ENCODE measurements around the gene ANO7.

Gene ANO7

DNA sequence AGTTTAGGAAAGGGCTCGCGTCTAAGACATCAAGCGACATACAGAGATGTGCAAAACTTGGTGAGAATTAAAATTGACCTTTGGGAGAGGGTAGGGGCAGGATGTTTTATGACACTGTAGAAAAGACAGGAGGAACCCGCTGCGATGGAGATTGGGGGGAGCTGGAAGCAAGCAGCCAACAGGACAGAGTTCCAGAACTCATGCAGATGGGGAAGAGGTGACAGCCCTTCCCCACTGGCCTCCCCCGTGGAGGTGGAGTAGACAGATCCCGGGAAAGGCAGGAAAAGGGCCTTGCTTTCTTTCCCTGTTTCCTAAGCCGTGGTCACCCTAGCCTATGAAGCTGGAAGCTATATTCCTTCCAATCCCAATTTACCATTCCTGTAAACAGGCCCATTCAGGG is 39.1 kb downstream of the ANO7 start:
- H3K4me3 ChIP-seq (ENCODE audit: low read depth, low read length): no peak overlapping the region
- no peak for TF ChIP-seq CTCF (IDR thresholded peaks at IDR 0.05; ENCODE audit: low read depth, low read length)
- H3K9me3 ChIP-seq: no peaks in the 10 kb centered on the region
- peaks cover 45% of the 10 kb centered on the region for H3K36me3 ChIP-seq
- no peaks in the 10 kb centered on the region for H3K27me3 ChIP-seq
- peaks cover 5% of the 10 kb centered on the region for H3K4me1 ChIP-seq
- no peak for DNase-seq

DNA sequence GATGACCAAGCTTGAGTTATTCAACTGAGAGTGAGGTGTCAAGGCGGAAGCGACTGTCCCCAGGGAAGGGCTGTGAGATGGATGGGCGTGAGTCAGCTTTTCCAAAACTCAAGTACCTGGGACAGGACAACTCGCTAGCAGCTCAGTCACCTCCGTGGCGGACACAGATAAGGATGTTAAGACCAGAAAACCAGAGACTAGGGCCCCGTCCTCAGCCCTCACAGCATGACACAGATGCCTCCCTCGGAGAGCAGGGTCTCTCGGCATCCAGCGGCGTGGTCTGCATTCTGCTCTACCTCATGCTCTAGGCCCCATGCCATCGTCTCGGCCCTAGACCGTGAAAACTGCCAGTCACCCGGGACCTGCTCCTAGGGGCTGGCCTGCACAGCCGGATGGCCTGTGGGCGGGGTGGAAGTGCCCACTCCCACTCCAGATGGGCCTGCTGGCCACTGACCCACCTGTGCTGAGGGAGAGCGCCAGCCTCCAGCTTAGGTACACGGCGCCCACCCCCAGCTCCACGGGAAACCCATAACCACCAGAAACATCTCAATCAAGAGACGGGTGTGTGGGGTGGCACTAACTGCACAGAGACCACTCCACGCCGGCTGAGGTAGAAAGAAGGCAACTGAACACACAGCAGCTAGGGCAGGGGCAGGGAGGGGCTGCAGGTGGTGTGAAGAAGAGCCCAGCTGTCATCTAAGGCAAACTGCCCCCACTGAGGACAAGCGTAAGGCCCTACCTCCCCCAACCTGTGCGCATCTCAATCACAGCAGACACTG is 39.8 kb downstream of the ANO7 start:
- Histone ChIP-seq H3K9me3 (no peaks in the 10 kb centered on the region), H3K36me3 (peaks cover 52% of the 10 kb centered on the region), H3K4me3 (ENCODE audit: low read depth, low read length) (no peak overlapping the region), H3K4me1 (peaks cover 5% of the 10 kb centered on the region), H3K27me3 (no peaks in the 10 kb centered on the region)
- no peak for TF ChIP-seq CTCF (IDR thresholded peaks at IDR 0.05; ENCODE audit: low read depth, low read length)
- no peak for DNase-seq

DNA sequence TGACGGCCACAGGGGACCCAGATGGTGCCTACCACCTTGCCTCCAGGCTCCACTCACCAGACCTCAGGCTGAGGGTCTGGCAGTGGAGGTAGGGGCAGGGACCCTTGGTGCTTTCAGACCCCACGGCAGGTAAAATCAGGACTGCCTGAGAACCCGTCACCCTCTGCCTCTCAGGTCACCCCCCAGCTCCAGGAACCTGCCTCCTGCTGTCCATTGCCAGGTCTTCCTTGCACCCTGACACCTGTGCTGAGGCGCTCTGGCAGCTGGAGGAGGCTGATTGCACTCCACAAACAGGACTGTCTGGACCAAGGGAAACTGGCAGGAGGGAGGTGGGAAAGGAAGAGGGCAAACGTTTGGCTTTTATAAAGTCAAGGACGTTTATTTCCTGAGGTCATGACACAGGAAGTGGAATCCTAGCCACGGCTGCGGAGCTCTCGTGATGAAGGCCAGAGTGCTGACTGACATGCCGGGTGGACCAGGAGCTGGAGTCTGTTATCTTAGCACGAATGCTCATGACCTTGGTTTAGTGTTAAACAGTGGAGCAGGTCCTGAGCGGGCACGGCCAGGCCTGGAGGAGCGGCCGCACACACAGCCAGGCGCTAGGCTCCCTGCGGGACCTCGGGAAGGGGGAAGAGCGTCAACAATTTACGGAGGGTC is 40.5 kb downstream of the ANO7 start:
- H3K36me3 ChIP-seq: peaks cover 59% of the 10 kb centered on the region

DNA sequence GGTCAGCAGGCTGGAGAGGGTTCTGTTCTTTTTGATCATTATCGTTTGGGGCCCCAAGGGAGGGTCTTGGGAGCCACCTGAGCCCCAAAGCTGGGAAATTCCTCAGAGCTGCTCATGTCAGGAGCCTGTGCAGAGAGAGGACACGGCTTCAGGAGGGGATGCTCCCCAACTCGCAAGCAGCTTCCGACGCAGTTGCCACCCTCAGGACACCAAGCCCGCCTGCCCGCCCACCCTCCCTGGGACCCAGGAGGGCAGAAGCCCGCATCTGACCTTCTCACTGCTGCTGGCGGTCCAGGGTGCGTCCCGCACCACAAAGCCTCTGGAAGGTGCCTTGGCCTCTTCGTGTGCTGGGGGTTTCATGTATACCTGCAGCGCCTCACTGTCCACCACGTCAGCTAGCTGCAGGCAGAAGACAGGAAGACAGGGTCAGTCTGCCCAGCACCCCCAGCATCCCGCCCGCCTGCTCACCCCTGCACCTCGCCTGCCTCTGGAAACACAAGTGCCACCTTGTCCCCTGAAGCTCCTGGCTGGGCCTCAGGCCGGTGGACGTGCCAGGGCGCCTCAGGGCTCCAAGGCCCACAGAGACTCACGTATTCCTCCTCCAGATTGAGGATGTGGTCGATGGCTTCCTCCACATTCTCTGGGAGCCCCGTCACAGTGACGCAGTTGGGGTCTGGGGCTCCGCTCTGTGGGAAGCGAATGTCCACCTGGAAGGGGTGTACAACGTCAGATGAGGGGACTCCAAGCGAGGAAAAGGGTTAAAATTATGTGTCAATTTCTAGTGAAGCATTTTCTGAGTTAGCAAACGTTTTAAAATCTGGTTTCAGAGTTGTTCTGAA is 41.3 kb downstream of the ANO7 start:
- no peak for DNase-seq

More for the DNA sequence above, 40.5 kb downstream of the ANO7 start:
- H3K4me3 ChIP-seq (ENCODE audit: low read depth, low read length): no peak overlapping the region
- TF ChIP-seq CTCF (IDR thresholded peaks at IDR 0.05; ENCODE audit: low read depth, low read length): no peak
- no peak for DNase-seq
- no peaks in the 10 kb centered on the region for H3K9me3 ChIP-seq
- H3K27me3 ChIP-seq: no peaks in the 10 kb centered on the region
- H3K4me1 ChIP-seq: no peaks in the 10 kb centered on the region; the same call in 1 of the 2 replicates

DNA sequence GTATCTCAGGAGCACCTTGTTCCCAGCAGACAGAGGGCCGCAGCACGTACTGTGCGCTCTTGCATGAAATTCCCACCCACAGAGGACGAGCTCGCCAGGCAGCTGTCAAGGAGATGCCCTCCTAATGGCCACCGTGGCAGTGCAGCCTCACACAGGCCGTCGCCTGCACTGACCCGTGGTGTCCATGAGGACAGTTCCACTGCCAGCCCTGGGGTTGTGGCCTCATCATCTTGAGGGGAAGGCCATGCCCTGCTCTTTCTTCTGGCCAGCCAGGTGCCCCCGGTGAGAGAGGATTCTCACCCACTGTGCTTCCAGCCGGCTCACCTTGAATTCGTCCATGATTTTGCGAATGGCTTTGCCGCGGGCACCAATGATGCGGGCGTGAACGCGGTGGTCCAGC is 42.0 kb downstream of the ANO7 start:
- H3K36me3 ChIP-seq: peaks cover 72% of the 10 kb centered on the region
- H3K4me1 ChIP-seq: no peaks in the 10 kb centered on the region
- H3K4me3 ChIP-seq (ENCODE audit: low read depth, low read length): no peak overlapping the region
- no peaks in the 10 kb centered on the region for H3K27me3 ChIP-seq
- TF ChIP-seq CTCF (IDR thresholded peaks at IDR 0.05; ENCODE audit: low read depth, low read length): no peak
- no peak for DNase-seq
- no peaks in the 10 kb centered on the region for H3K9me3 ChIP-seq

More for the DNA sequence above, 41.3 kb downstream of the ANO7 start:
- no peak for TF ChIP-seq CTCF (IDR thresholded peaks at IDR 0.05; ENCODE audit: low read depth, low read length)
- H3K4me1 ChIP-seq: no peaks in the 10 kb centered on the region
- H3K36me3 ChIP-seq: peaks cover 67% of the 10 kb centered on the region
- H3K9me3 ChIP-seq: no peaks in the 10 kb centered on the region
- H3K27me3 ChIP-seq: no peaks in the 10 kb centered on the region
- H3K4me3 ChIP-seq (ENCODE audit: low read depth, low read length): no peak overlapping the region

All from BE2C (cell line).